OCI-LY1 (cell line): ENCODE measurements around the gene ANKLE2.

Experiments
- H2AFZ ChIP-seq: fragments of 200-600 bp; sonication (generic), shearing (Covaris generic); 2 replicates; pipeline ENCODE4 v1.6.0; 2014; ENCODE audit warnings: antibody characterized with exemption, mild to moderate bottlenecking, low read length
- H3F3A ChIP-seq: fragments of 200-600 bp; sonication (generic), shearing (Covaris generic); 2 replicates; pipeline ENCODE4 v1.6.0; 2014; ENCODE audit warnings: mild to moderate bottlenecking, antibody characterized with exemption, low read length, moderate library complexity; ENCODE audit not compliant: insufficient read depth
- H3K27ac ChIP-seq: fragments of 200-600 bp; sonication (generic); 2 replicates; pipeline ENCODE4 v1.5.1; 2014; ENCODE audit warnings: low read length, mixed run types, mild to moderate bottlenecking, low read depth; ENCODE audit not compliant: poor library complexity, severe bottlenecking
- H3K27me3 ChIP-seq: fragments of 200-600 bp; sonication (generic); 2 replicates; pipeline ENCODE4 v1.6.0; 2014; ENCODE audit warnings: antibody characterized with exemption, mild to moderate bottlenecking, low read length, moderate library complexity; ENCODE audit not compliant: insufficient read depth
- H3K36me3 ChIP-seq: fragments of 200-600 bp; sonication (generic); 2 replicates; pipeline ENCODE4 v1.6.1; 2014; ENCODE audit warnings: mild to moderate bottlenecking, antibody characterized with exemption, low read length, moderate library complexity, mixed read lengths; ENCODE audit not compliant: insufficient read depth
- H3K4me1 ChIP-seq: fragments of 200-600 bp; sonication (generic); 2 replicates; pipeline ENCODE4 v1.5.1; 2014; ENCODE audit warnings: mild to moderate bottlenecking, low read length, moderate library complexity; ENCODE audit not compliant: insufficient read depth, severe bottlenecking
- H3K4me2 ChIP-seq: fragments of 200-600 bp; sonication (generic), shearing (Covaris generic); 2 replicates; pipeline ENCODE4 v1.6.1; 2014; ENCODE audit warnings: low read length
- H3K4me3 ChIP-seq: fragments of 200-600 bp; sonication (generic); 2 replicates; pipeline ENCODE4 v1.5.1; 2014; ENCODE audit warnings: low read length, low read depth, mild to moderate bottlenecking, mixed read lengths; ENCODE audit not compliant: poor library complexity, severe bottlenecking
- H3K79me2 ChIP-seq: fragments of 200-600 bp; shearing (Covaris generic); 2 replicates; pipeline ENCODE4 v1.6.1; 2016; ENCODE audit warnings: mixed run types, low read length, mixed read lengths; ENCODE audit not compliant: insufficient read depth
- H3K9ac ChIP-seq: fragments of 200-600 bp; sonication (generic), shearing (Covaris generic); 2 replicates; pipeline ENCODE4 v1.6.1; 2014; ENCODE audit warnings: mild to moderate bottlenecking, low read length, mixed read lengths
- H3K9me2 ChIP-seq: fragments of 200-600 bp; sonication (generic), shearing (Covaris generic); 2 replicates; pipeline ENCODE4 v1.6.1; 2014; ENCODE audit warnings: low read depth, mild to moderate bottlenecking, low read length, mixed read lengths
- H3K9me3 ChIP-seq: fragments of 200-600 bp; shearing (Covaris generic); 2 replicates; pipeline ENCODE4 v1.6.1; 2014; ENCODE audit warnings: low read length, mixed read lengths
- H4K20me1 ChIP-seq: fragments of 200-600 bp; sonication (generic), shearing (Covaris generic); 2 replicates; pipeline ENCODE4 v1.6.0; 2016; ENCODE audit warnings: mild to moderate bottlenecking, low read length; ENCODE audit not compliant: insufficient read depth
- EZH2 ChIP-seq: fragments of 200-600 bp; sonication (generic), shearing (Covaris generic); IDR thresholded peaks from 2 replicates; pipeline ENCODE4 v1.8.0; 2017; ENCODE audit warnings: borderline replicate concordance, mixed run types, mild to moderate bottlenecking, antibody characterized with exemption, low read length, moderate library complexity, mixed read lengths
- TF ChIP-seq, protein P1 (sequence below): fragments of 200-600 bp; sonication (generic), shearing (Covaris generic); IDR thresholded peaks from 2 replicates; pipeline ENCODE4 v1.5.1; 2017; ENCODE audit warnings: mild to moderate bottlenecking, antibody characterized with exemption, low read length, moderate library complexity, mixed read lengths

Gene ANKLE2

DNA sequence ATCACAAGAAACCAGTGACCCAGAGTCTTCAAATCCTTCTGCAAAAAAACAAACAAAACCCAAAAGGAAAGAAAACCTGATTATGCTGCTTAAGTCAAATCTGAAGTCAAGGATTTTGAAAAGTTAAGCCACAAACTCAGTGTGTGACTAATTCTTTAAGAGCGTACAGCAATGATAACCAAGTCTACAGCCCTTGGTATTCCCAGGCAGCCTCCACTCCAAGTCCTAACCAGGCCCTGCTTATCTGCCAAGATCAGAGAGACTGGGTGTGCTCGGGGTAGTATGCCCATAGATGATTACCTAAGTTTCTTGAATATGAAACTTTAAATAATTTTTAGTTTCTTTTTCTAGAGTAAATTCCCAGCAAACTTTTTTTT is 37.9 kb downstream of the ANKLE2 start:
- H3K9ac ChIP-seq, result no peak overlapping the region
- H3K9me2 ChIP-seq, result no peaks in the 10 kb centered on the region
- H2AFZ ChIP-seq, result no peak overlapping the region
- no peaks in the 10 kb centered on the region for H3K27me3 ChIP-seq
- no peak overlapping the region for H3K27ac ChIP-seq
- no peaks in the 10 kb centered on the region for H4K20me1 ChIP-seq
- no peaks in the 10 kb centered on the region for H3K9me3 ChIP-seq
- no peaks in the 10 kb centered on the region for H3K4me1 ChIP-seq
- H3K79me2 ChIP-seq, result no peaks in the 10 kb centered on the region
- H3K36me3 ChIP-seq, result peaks cover 97% of the 10 kb centered on the region
- H3K4me2 ChIP-seq, result no peak overlapping the region
- no peak overlapping the region for H3K4me3 ChIP-seq
- 0 out of 2 replicates have a peak, but pooled peaks cover 14% of the 10 kb centered on the region for H3F3A ChIP-seq
- TF ChIP-seq EZH2, result no peak
- TF ChIP-seq, protein P1, sequence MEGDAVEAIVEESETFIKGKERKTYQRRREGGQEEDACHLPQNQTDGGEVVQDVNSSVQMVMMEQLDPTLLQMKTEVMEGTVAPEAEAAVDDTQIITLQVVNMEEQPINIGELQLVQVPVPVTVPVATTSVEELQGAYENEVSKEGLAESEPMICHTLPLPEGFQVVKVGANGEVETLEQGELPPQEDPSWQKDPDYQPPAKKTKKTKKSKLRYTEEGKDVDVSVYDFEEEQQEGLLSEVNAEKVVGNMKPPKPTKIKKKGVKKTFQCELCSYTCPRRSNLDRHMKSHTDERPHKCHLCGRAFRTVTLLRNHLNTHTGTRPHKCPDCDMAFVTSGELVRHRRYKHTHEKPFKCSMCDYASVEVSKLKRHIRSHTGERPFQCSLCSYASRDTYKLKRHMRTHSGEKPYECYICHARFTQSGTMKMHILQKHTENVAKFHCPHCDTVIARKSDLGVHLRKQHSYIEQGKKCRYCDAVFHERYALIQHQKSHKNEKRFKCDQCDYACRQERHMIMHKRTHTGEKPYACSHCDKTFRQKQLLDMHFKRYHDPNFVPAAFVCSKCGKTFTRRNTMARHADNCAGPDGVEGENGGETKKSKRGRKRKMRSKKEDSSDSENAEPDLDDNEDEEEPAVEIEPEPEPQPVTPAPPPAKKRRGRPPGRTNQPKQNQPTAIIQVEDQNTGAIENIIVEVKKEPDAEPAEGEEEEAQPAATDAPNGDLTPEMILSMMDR, result no peak

DNA sequence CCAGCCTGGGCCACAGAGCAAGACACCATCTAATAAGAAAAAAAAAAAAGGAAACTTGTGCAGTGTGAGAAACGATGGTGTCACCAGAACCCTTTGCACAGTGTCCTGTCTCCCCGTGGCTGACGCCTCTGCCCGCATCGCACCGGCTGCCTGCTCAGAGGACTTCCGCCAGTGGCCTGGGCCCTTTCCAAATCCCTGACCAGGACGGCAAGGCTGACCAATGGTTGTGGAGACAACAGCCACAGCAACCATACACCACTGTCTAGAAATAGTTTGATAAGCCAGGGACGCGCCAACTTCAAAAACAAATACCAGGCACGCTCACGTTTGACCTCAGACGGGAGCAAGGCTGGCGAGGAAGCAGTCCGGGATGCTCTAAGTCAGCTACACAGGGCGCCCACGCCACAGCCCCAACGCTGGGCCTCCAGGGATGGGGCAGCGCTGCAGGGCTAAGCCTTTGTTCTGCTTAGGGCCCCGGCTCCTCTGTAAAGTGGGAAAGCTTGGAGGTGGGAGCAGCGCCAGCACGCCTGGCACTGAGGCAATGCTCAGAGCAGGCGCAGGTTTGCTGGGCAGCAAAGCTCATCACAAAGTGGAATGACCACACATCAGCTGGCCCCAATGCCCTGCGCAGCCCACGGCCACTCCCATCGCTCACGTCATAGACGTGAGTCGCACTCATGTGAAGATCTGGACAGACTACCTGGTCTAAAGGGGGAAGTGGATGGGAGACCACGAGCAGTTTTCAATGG is 38.4 kb downstream of the ANKLE2 start:
- H4K20me1 ChIP-seq, result no peaks in the 10 kb centered on the region
- no peak overlapping the region for H3K4me2 ChIP-seq
- 0 out of 2 replicates have a peak, but pooled peaks cover 14% of the 10 kb centered on the region for H3F3A ChIP-seq
- no peaks in the 10 kb centered on the region for H3K27me3 ChIP-seq
- H3K4me1 ChIP-seq, result no peaks in the 10 kb centered on the region
- no peak for TF ChIP-seq EZH2
- TF ChIP-seq, protein P1, result no peak
- no peaks in the 10 kb centered on the region for H3K79me2 ChIP-seq
- H3K9ac ChIP-seq, result no peak overlapping the region
- H3K27ac ChIP-seq, result no peak overlapping the region
- H2AFZ ChIP-seq, result no peak overlapping the region
- no peaks in the 10 kb centered on the region for H3K9me2 ChIP-seq
- H3K9me3 ChIP-seq, result no peaks in the 10 kb centered on the region
- H3K36me3 ChIP-seq, result peaks cover 93% of the 10 kb centered on the region
- H3K4me3 ChIP-seq, result no peak overlapping the region

DNA sequence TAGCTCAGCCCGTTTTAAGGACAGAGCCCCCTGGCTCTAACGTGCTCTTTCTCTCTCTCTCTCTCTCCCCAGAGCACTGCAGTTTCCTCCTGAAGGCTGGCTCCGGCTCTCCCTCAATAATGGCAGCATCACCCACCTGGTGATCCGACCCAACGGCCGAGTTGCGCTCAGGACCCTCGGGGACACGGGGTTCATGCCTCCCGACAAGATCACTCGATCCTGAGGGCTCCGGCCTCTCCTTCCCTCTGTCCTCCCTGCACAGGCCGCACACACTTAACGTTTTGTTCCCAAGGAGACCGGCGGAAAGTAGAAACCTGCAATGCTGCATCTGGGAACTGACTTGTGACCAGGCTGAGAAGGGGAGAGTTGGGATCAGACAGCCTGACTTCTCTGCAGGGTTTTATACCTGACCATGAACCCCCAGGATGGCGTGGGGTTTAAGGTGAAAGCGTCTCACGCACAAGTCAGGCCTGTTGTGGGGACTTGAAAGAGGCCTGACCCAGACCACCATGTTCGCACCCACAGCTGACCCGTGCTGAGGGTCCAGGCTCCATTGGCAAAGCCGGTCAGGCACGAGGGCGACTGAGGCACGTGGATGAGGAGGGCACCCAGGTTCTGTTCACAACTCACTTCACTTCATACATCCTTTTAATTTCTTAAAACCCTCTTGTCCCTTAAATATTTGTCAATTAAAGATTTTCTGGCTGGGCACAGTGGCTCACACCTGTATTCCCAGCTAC is 40.9 kb downstream of the ANKLE2 start:
- Histone ChIP-seq H2AFZ (no peak overlapping the region), H3K4me3 (no peak overlapping the region), H3K9ac (no peak overlapping the region), H3K4me1 (no peaks in the 10 kb centered on the region), H3K9me3 (no peaks in the 10 kb centered on the region), H3F3A (0 out of 2 replicates have a peak, but pooled peaks cover 6% of the 10 kb centered on the region), H3K36me3 (peaks cover 91% of the 10 kb centered on the region), H3K9me2 (no peaks in the 10 kb centered on the region), H3K4me2 (no peak overlapping the region), H3K79me2 (no peaks in the 10 kb centered on the region), H4K20me1 (no peaks in the 10 kb centered on the region), H3K27me3 (no peaks in the 10 kb centered on the region), H3K27ac (no peak overlapping the region)
- no peak for TF ChIP-seq EZH2
